ENCODE measurements around the gene TUT4. TPM values are rescaled to one million over a fixed set of nuclear protein-coding genes. Genes with fewer than 3 reads are reported as not detected.

The TUT4 gene
- total RNA-seq, result 42.1 and 44.2 TPM in 2 replicates

- no peaks in the 10 kb centered on the region for H3K9me3 ChIP-seq (ENCODE audit: low read depth, low read length)
- DNase-seq (ENCODE audit: insufficient read length, low spot score, missing footprints), result peak; percentile 88
- peak within 1 kb of the TSS; percentile 90 for H2AFZ ChIP-seq (ENCODE audit: low read length)
- peak within 1 kb of the TSS; percentile 97 for H3K4me2 ChIP-seq (ENCODE audit: insufficient read depth, low read length)
- peaks cover 23% of the 10 kb centered on the region for H4K20me1 ChIP-seq (ENCODE audit: insufficient read depth, low read length)
- H3K79me2 ChIP-seq (ENCODE audit: insufficient read depth, low read length), result peaks cover 47% of the 10 kb centered on the region
- peak within 1 kb of the TSS; percentile 66 for H3K27ac ChIP-seq (ENCODE audit: low read depth, low read length)
- no peaks in the 10 kb centered on the region for H3K27me3 ChIP-seq (ENCODE audit: insufficient read depth, low read length)
- peaks cover 12% of the 10 kb centered on the region for H3K4me1 ChIP-seq (ENCODE audit: insufficient read depth, low read length)
- H3K36me3 ChIP-seq (ENCODE audit: insufficient read depth, low read length), result no peaks in the 10 kb centered on the region
- H3K4me3 ChIP-seq (ENCODE audit: insufficient read depth, low read length), result peak within 1 kb of the TSS; percentile 87
- no peak for TF ChIP-seq CTCF (IDR thresholded peaks at IDR 0.05; ENCODE audit: extremely low read depth, low read depth, low read length)
Measured at GRCh38 chr1:52552505-52553361, at the start of gene TUT4. TUT4 (minus strand) TSS chr1:52553092; CDS start chr1:52526280, 26,812 bp downstream.

- Histone ChIP-seq H2AFZ (ENCODE audit: low read length) (peak within 1 kb of the TSS; percentile 88), H3K4me2 (ENCODE audit: insufficient read depth, low read length) (peak within 1 kb of the TSS; percentile 86), H3K79me2 (ENCODE audit: insufficient read depth, low read length) (peaks cover 20% of the 10 kb centered on the region), H3K4me3 (ENCODE audit: insufficient read depth, low read length) (peak within 1 kb of the TSS; percentile 71), H4K20me1 (ENCODE audit: insufficient read depth, low read length) (no peaks in the 10 kb centered on the region), H3K27ac (ENCODE audit: low read depth, low read length) (peak within 1 kb of the TSS; percentile 68), H3K9me3 (ENCODE audit: low read depth, low read length) (no peaks in the 10 kb centered on the region), H3K27me3 (ENCODE audit: insufficient read depth, low read length) (no peaks in the 10 kb centered on the region), H3K4me1 (ENCODE audit: insufficient read depth, low read length) (peaks cover 20% of the 10 kb centered on the region), H3K36me3 (ENCODE audit: insufficient read depth, low read length) (peaks cover 5% of the 10 kb centered on the region)
- DNase-seq (ENCODE audit: insufficient read length, low spot score, missing footprints), result peak; percentile 93
- no peak for TF ChIP-seq CTCF (IDR thresholded peaks at IDR 0.05; ENCODE audit: extremely low read depth, low read depth, low read length)
Measured at GRCh38 chr1:52601991-52602855, 49.3 kb upstream of the TUT4 start, which contains the start of gene GPX7. GPX7 (plus strand) TSS chr1:52602371; CDS start chr1:52602410, 39 bp downstream.

GRCh38 chr1:52601519-52601918, 48.6 kb upstream of the TUT4 start:
- peak overlapping the region; percentile 71 for H3K4me3 ChIP-seq (ENCODE audit: insufficient read depth, low read length)
- H2AFZ ChIP-seq (ENCODE audit: low read length), result peak overlapping the region; percentile 88
- H4K20me1 ChIP-seq (ENCODE audit: insufficient read depth, low read length), result no peaks in the 10 kb centered on the region
- H3K9me3 ChIP-seq (ENCODE audit: low read depth, low read length), result no peaks in the 10 kb centered on the region
- TF ChIP-seq CTCF (IDR thresholded peaks at IDR 0.05; ENCODE audit: extremely low read depth, low read depth, low read length), result no peak
- H3K4me2 ChIP-seq (ENCODE audit: insufficient read depth, low read length), result peak overlapping the region; percentile 86
- DNase-seq (ENCODE audit: insufficient read length, low spot score, missing footprints), result no peak
- no peaks in the 10 kb centered on the region for H3K36me3 ChIP-seq (ENCODE audit: insufficient read depth, low read length)
- peaks cover 20% of the 10 kb centered on the region for H3K79me2 ChIP-seq (ENCODE audit: insufficient read depth, low read length)
- peak overlapping the region; percentile 68 for H3K27ac ChIP-seq (ENCODE audit: low read depth, low read length)
- H3K4me1 ChIP-seq (ENCODE audit: insufficient read depth, low read length), result peaks cover 20% of the 10 kb centered on the region
- no peaks in the 10 kb centered on the region for H3K27me3 ChIP-seq (ENCODE audit: insufficient read depth, low read length)
